ENCODE results near the gene ZIC3.

Gene ZIC3

GRCh38 chrX:137563681-137564651, 2.0 kb upstream of the ZIC3 start:
- H4K8ac ChIP-seq (ENCODE audit: low read depth, low read length), result no peak overlapping the region
- peak overlapping the region; percentile 56 for H3K4me3 ChIP-seq (ENCODE audit: low read length)
- peak overlapping the region; percentile 98 for H2BK120ac ChIP-seq (ENCODE audit: low read depth, low read length)
- peak overlapping the region; percentile 99 for H3K18ac ChIP-seq (ENCODE audit: low read length)
- H3K4me2 ChIP-seq (ENCODE audit: low read length), result peak overlapping the region; percentile 77
- H3K4ac ChIP-seq (ENCODE audit: low read depth, low read length), result peak overlapping the region; percentile 98
- H3K23ac ChIP-seq (ENCODE audit: low read length), result no peak overlapping the region
- H3K79me2 ChIP-seq (ENCODE audit: control insufficient read depth, insufficient read depth, low read length), result peaks cover 21% of the 10 kb centered on the region
- no peaks in the 10 kb centered on the region for H3K27me3 ChIP-seq (ENCODE audit: insufficient read depth, low read length, poor library complexity)
- no peak overlapping the region for H2AK5ac ChIP-seq (ENCODE audit: low read length)
- DNase-seq, result peak; percentile 82
- H3K36me3 ChIP-seq (ENCODE audit: control insufficient read depth, insufficient read depth, low read length), result no peaks in the 10 kb centered on the region
- H2BK15ac ChIP-seq (replicated peaks; ENCODE audit: low read depth), result no peak overlapping the region
- WGBS (ENCODE audit: extremely low coverage, insufficient coverage, low lambda C conversion rate), result no CpG with 5 or more reads among the region's 37 CpGs
- H4K5ac ChIP-seq (ENCODE audit: low read length), result no peak overlapping the region
- H3K56ac ChIP-seq (ENCODE audit: low read length), result peak overlapping the region; percentile 95
- peak overlapping the region; percentile 89 for H3K9ac ChIP-seq (ENCODE audit: low read length)
- H3K4me1 ChIP-seq (ENCODE audit: control insufficient read depth, low read depth, low read length), result peaks cover 3% of the 10 kb centered on the region
- H3K27ac ChIP-seq (ENCODE audit: low read depth, low read length), result peak overlapping the region; percentile 87
- H2BK5ac ChIP-seq (ENCODE audit: low read length), result no peak overlapping the region
- no peaks in the 10 kb centered on the region for H3K79me1 ChIP-seq (ENCODE audit: low read length)

- Histone ChIP-seq H3K36me3 (ENCODE audit: control insufficient read depth, insufficient read depth, low read length) (no peaks in the 10 kb centered on the region), H4K8ac (ENCODE audit: low read depth, low read length) (no peak overlapping the region), H2BK120ac (ENCODE audit: low read depth, low read length) (no peak overlapping the region), H3K9ac (ENCODE audit: low read length) (peak overlapping the region; percentile 89), H3K79me1 (ENCODE audit: low read length) (no peaks in the 10 kb centered on the region), H3K4me2 (ENCODE audit: low read length) (peak overlapping the region; percentile 77), H3K18ac (ENCODE audit: low read length) (peak overlapping the region; percentile 76), H3K4me3 (ENCODE audit: low read length) (peak overlapping the region; percentile 61), H3K4me1 (ENCODE audit: control insufficient read depth, low read depth, low read length) (peaks cover 3% of the 10 kb centered on the region), H3K56ac (ENCODE audit: low read length) (peak overlapping the region; percentile 95), H4K5ac (ENCODE audit: low read length) (no peak overlapping the region), H3K23ac (ENCODE audit: low read length) (peak overlapping the region; percentile 66), H3K27ac (ENCODE audit: low read depth, low read length) (peak overlapping the region; percentile 62), H2BK15ac (replicated peaks; ENCODE audit: low read depth) (no peak overlapping the region), H2BK5ac (ENCODE audit: low read length) (peak overlapping the region; percentile 70), H3K27me3 (ENCODE audit: insufficient read depth, low read length, poor library complexity) (no peaks in the 10 kb centered on the region), H3K4ac (ENCODE audit: low read depth, low read length) (peak overlapping the region; percentile 18), H3K79me2 (ENCODE audit: control insufficient read depth, insufficient read depth, low read length) (peaks cover 33% of the 10 kb centered on the region), H2AK5ac (ENCODE audit: low read length) (no peak overlapping the region)
- DNase-seq, result no peak
- WGBS (ENCODE audit: extremely low coverage, insufficient coverage, low lambda C conversion rate), result no CpG with 5 or more reads among the region's 54 CpGs
Observed at GRCh38 chrX:137565318-137565904, 516 bp upstream of the ZIC3 start.

- H3K36me3 ChIP-seq (ENCODE audit: control insufficient read depth, insufficient read depth, low read length), result no peaks in the 10 kb centered on the region
- peaks cover 3% of the 10 kb centered on the region for H3K4me1 ChIP-seq (ENCODE audit: control insufficient read depth, low read depth, low read length)
- H2BK15ac ChIP-seq (replicated peaks; ENCODE audit: low read depth), result no peak overlapping the region
- peak overlapping the region; percentile 92 for H3K27ac ChIP-seq (ENCODE audit: low read depth, low read length)
- peak overlapping the region; percentile 83 for H3K18ac ChIP-seq (ENCODE audit: low read length)
- peak overlapping the region; percentile 31 for H3K4me2 ChIP-seq (ENCODE audit: low read length)
- no peak overlapping the region for H4K8ac ChIP-seq (ENCODE audit: low read depth, low read length)
- H3K56ac ChIP-seq (ENCODE audit: low read length), result peak overlapping the region; percentile 93
- peak overlapping the region; percentile 93 for H3K9ac ChIP-seq (ENCODE audit: low read length)
- peak overlapping the region; percentile 29 for H2BK120ac ChIP-seq (ENCODE audit: low read depth, low read length)
- H3K4me3 ChIP-seq (ENCODE audit: low read length), result peak overlapping the region; percentile 87
- peak overlapping the region; percentile 38 for H3K4ac ChIP-seq (ENCODE audit: low read depth, low read length)
- peaks cover 36% of the 10 kb centered on the region for H3K79me2 ChIP-seq (ENCODE audit: control insufficient read depth, insufficient read depth, low read length)
- no peaks in the 10 kb centered on the region for H3K79me1 ChIP-seq (ENCODE audit: low read length)
- peak overlapping the region; percentile 89 for H3K23ac ChIP-seq (ENCODE audit: low read length)
- peak; percentile 25 for DNase-seq
- H2BK5ac ChIP-seq (ENCODE audit: low read length), result no peak overlapping the region
- H3K27me3 ChIP-seq (ENCODE audit: insufficient read depth, low read length, poor library complexity), result no peaks in the 10 kb centered on the region
- no peak overlapping the region for H2AK5ac ChIP-seq (ENCODE audit: low read length)
- H4K5ac ChIP-seq (ENCODE audit: low read length), result no peak overlapping the region
- WGBS (ENCODE audit: extremely low coverage, insufficient coverage, low lambda C conversion rate), result no CpG with 5 or more reads among the region's 82 CpGs
Observed at GRCh38 chrX:137566746-137567679, 1.1 kb downstream of the ZIC3 start.

- Histone ChIP-seq H3K56ac (ENCODE audit: low read length) (peak overlapping the region; percentile 93), H3K4me2 (ENCODE audit: low read length) (no peak overlapping the region), H4K5ac (ENCODE audit: low read length) (no peak overlapping the region), H3K79me1 (ENCODE audit: low read length) (no peaks in the 10 kb centered on the region), H4K8ac (ENCODE audit: low read depth, low read length) (no peak overlapping the region), H3K18ac (ENCODE audit: low read length) (peak overlapping the region; percentile 83), H3K23ac (ENCODE audit: low read length) (no peak overlapping the region), H3K9ac (ENCODE audit: low read length) (peak overlapping the region; percentile 93), H2BK15ac (replicated peaks; ENCODE audit: low read depth) (no peak overlapping the region), H3K36me3 (ENCODE audit: control insufficient read depth, insufficient read depth, low read length) (no peaks in the 10 kb centered on the region), H3K4ac (ENCODE audit: low read depth, low read length) (no peak overlapping the region), H2AK5ac (ENCODE audit: low read length) (no peak overlapping the region), H3K79me2 (ENCODE audit: control insufficient read depth, insufficient read depth, low read length) (peaks cover 35% of the 10 kb centered on the region), H2BK5ac (ENCODE audit: low read length) (no peak overlapping the region), H2BK120ac (ENCODE audit: low read depth, low read length) (no peak overlapping the region), H3K27me3 (ENCODE audit: insufficient read depth, low read length, poor library complexity) (no peaks in the 10 kb centered on the region), H3K4me1 (ENCODE audit: control insufficient read depth, low read depth, low read length) (peaks cover 3% of the 10 kb centered on the region), H3K27ac (ENCODE audit: low read depth, low read length) (peak overlapping the region; percentile 92), H3K4me3 (ENCODE audit: low read length) (peak overlapping the region; percentile 87)
- WGBS (ENCODE audit: extremely low coverage, insufficient coverage, low lambda C conversion rate), result no CpG with 5 or more reads among the region's 36 CpGs
- DNase-seq, result peak; percentile 34
Observed at GRCh38 chrX:137567682-137568232, 1.8 kb downstream of the ZIC3 start.

- no CpG with 5 or more reads among the region's 53 CpGs for WGBS (ENCODE audit: extremely low coverage, insufficient coverage, low lambda C conversion rate)
Observed at GRCh38 chrX:137568741-137569469, 3.0 kb downstream of the ZIC3 start.

More at GRCh38 chrX:137568741-137569469, 3.0 kb downstream of the ZIC3 start:
- H3K4ac ChIP-seq (ENCODE audit: low read depth, low read length), result no peak overlapping the region
- no peak overlapping the region for H4K5ac ChIP-seq (ENCODE audit: low read length)
- peak overlapping the region; percentile 44 for H3K27ac ChIP-seq (ENCODE audit: low read depth, low read length)
- no peaks in the 10 kb centered on the region for H3K36me3 ChIP-seq (ENCODE audit: control insufficient read depth, insufficient read depth, low read length)
- peak; percentile 43 for DNase-seq
- H2BK5ac ChIP-seq (ENCODE audit: low read length), result no peak overlapping the region
- no peak overlapping the region for H2BK120ac ChIP-seq (ENCODE audit: low read depth, low read length)
- H4K8ac ChIP-seq (ENCODE audit: low read depth, low read length), result no peak overlapping the region
- peak overlapping the region; percentile 85 for H3K56ac ChIP-seq (ENCODE audit: low read length)
- no peak overlapping the region for H3K4me2 ChIP-seq (ENCODE audit: low read length)
- H3K18ac ChIP-seq (ENCODE audit: low read length), result peak overlapping the region; percentile 90
- no peak overlapping the region for H2BK15ac ChIP-seq (replicated peaks; ENCODE audit: low read depth)
- H3K79me1 ChIP-seq (ENCODE audit: low read length), result no peaks in the 10 kb centered on the region
- peak overlapping the region; percentile 87 for H3K4me3 ChIP-seq (ENCODE audit: low read length)
- no peak overlapping the region for H3K23ac ChIP-seq (ENCODE audit: low read length)
- H2AK5ac ChIP-seq (ENCODE audit: low read length), result no peak overlapping the region
- no peaks in the 10 kb centered on the region for H3K27me3 ChIP-seq (ENCODE audit: insufficient read depth, low read length, poor library complexity)
- H3K4me1 ChIP-seq (ENCODE audit: control insufficient read depth, low read depth, low read length), result peaks cover 3% of the 10 kb centered on the region
- peaks cover 34% of the 10 kb centered on the region for H3K79me2 ChIP-seq (ENCODE audit: control insufficient read depth, insufficient read depth, low read length)
- H3K9ac ChIP-seq (ENCODE audit: low read length), result peak overlapping the region; percentile 83

Data from mesendoderm (in vitro differentiated cells).